H1 (cell line): ENCODE results near the gene RPS6KA2. TPM values are rescaled to one million over a fixed set of nuclear protein-coding genes. Genes with fewer than 3 reads are reported as not detected.

Source experiments
- CTCF ChIA-PET: fragments of 300-600 bp; sonication (Branson Sonifier 250); formaldehyde crosslinking; loops from one replicate; lab custom pipeline; 2021; ENCODE audit not compliant: partially characterized antibody; lab: Charles Lee
- POLR2A ChIA-PET: fragments of 300-600 bp; sonication (Branson Sonifier 250); formaldehyde crosslinking; loops from one replicate; lab custom pipeline; 2021; ENCODE audit warnings: inconsistent platforms; ENCODE audit not compliant: partially characterized antibody; lab: Charles Lee
- DNase-seq, 2 experiments: peaks; one replicate each; pipeline versions ENCODE4 v3.0.0 to v3.0.0-alpha.2; 2010 to 2022; ENCODE audit warnings: low spot score in 2 of 2, low read depth in 1 of 2, mixed read lengths in 1 of 2
- FAIRE-seq: peaks from 2 replicates; lab custom pipeline; 2011; peaks lifted over from hg19 to GRCh38; lab: Jason Lieb, UNC
- H2AFZ ChIP-seq: 2 replicates; pipeline ENCODE4 v1.8.1; 2012; ENCODE audit warnings: low read length, inconsistent platforms
- H2AK5ac ChIP-seq: 2 replicates; pipeline ENCODE4 v1.6.1; 2013; ENCODE audit warnings: low read depth, low read length
- H2BK120ac ChIP-seq: replicated peaks from 2 replicates; pipeline ENCODE3; 2013; ENCODE audit warnings: low read depth, low read length, inconsistent platforms
- H2BK12ac ChIP-seq: 2 replicates; pipeline ENCODE4 v1.6.1; 2013; ENCODE audit warnings: low read depth, low read length
- H2BK15ac ChIP-seq: 2 replicates; pipeline ENCODE4 v1.6.1; 2013; ENCODE audit warnings: low read length
- H2BK20ac ChIP-seq: 2 replicates; pipeline ENCODE4 v1.6.1; 2013; ENCODE audit warnings: low read length
- H2BK5ac ChIP-seq: 2 replicates; pipeline ENCODE4 v1.6.1; 2013; ENCODE audit warnings: low read depth, low read length
- H3K14ac ChIP-seq: 2 replicates; pipeline ENCODE4 v1.6.1; 2013; ENCODE audit warnings: inconsistent platforms; ENCODE audit not compliant: insufficient read length
- H3K18ac ChIP-seq: 2 replicates; pipeline ENCODE4 v1.6.1; 2013; ENCODE audit warnings: low read length; ENCODE audit errors: extremely low read depth
- H3K23ac ChIP-seq: 2 replicates; pipeline ENCODE4 v1.6.1; 2013; ENCODE audit warnings: inconsistent platforms; ENCODE audit not compliant: insufficient read length
- H3K23me2 ChIP-seq: 2 replicates; pipeline ENCODE4 v1.6.1; 2013; ENCODE audit warnings: low read depth, low read length
- H3K27ac ChIP-seq: 2 replicates; pipeline ENCODE4 v1.6.1; 2011; ENCODE audit warnings: low read depth, low read length, inconsistent platforms
- H3K27me3 ChIP-seq, 4 experiments: replicated peaks in 1 of 4; 1 replicate in 1 of 4; 2 replicates in 3 of 4; pipeline versions ENCODE4 v1.6.1 to v1.8.1; 2011 to 2013; ENCODE audit warnings: low read length in 3 of 4, mild to moderate bottlenecking in 3 of 4, inconsistent platforms in 2 of 4, mixed read lengths in 2 of 4, moderate library complexity in 1 of 4; ENCODE audit not compliant: control insufficient read depth in 3 of 4, insufficient read depth in 3 of 4; ENCODE audit errors: extremely low read depth in 1 of 4
- H3K36me3 ChIP-seq, 4 experiments: 2 replicates each; pipeline versions ENCODE4 v1.6.1 to v1.8.1; 2011 to 2013; ENCODE audit warnings: mild to moderate bottlenecking in 4 of 4, low read length in 3 of 4, moderate library complexity in 2 of 4, control low read depth in 1 of 4, inconsistent platforms in 1 of 4; ENCODE audit not compliant: insufficient read depth in 4 of 4, control insufficient read depth in 2 of 4
- H3K4ac ChIP-seq: replicated peaks from 2 replicates; pipeline ENCODE3; 2013; ENCODE audit warnings: low read length, low read depth, mixed read lengths, inconsistent platforms; ENCODE audit not compliant: insufficient read length
- H3K4me1 ChIP-seq, 4 experiments: replicated peaks in 1 of 4; 1 replicate in 1 of 4; 2 replicates in 3 of 4; pipeline versions ENCODE4 v1.6.1 to v1.8.1; 2011 to 2013; ENCODE audit warnings: low read length in 3 of 4, inconsistent platforms in 2 of 4, mixed read lengths in 1 of 4; ENCODE audit not compliant: insufficient read depth in 4 of 4, control insufficient read depth in 3 of 4
- H3K4me2 ChIP-seq, 2 experiments: 2 replicates each; pipeline versions ENCODE4 v1.6.1 to v1.8.1; 2011 to 2013; ENCODE audit warnings: low read depth in 2 of 2, low read length in 2 of 2, control low read depth in 1 of 2, inconsistent platforms in 1 of 2, mild to moderate bottlenecking in 1 of 2; ENCODE audit not compliant: insufficient read depth in 1 of 2
- H3K4me3 ChIP-seq, 4 experiments: fragments of 200-600, 300-600 bp in 1 of 4; sonication (generic), shearing (Covaris generic), sonication (Bioruptor Twin) in 1 of 4; 2 replicates each; pipeline versions ENCODE4 v1.5.1 to v1.8.1; 2011 to 2016; ENCODE audit warnings: low read length in 4 of 4, low read depth in 3 of 4, control low read depth in 2 of 4, inconsistent platforms in 2 of 4, mild to moderate bottlenecking in 2 of 4, mixed read lengths in 1 of 4, moderate library complexity in 1 of 4; ENCODE audit not compliant: insufficient read depth in 2 of 4; ENCODE audit errors: extremely low read depth in 1 of 4
- H3K56ac ChIP-seq: replicated peaks from 2 replicates; pipeline ENCODE3; 2013; ENCODE audit warnings: low read depth, mild to moderate bottlenecking, mixed read lengths, low read length, inconsistent platforms; ENCODE audit not compliant: insufficient read length
- H3K79me1 ChIP-seq: 2 replicates; pipeline ENCODE4 v1.6.1; 2013; ENCODE audit warnings: low read depth, low read length, control low read depth
- H3K79me2 ChIP-seq, 2 experiments: 2 replicates each; pipeline versions ENCODE4 v1.6.1 to v1.8.1; 2012 to 2013; ENCODE audit warnings: low read length in 2 of 2, mild to moderate bottlenecking in 2 of 2, inconsistent platforms in 1 of 2; ENCODE audit not compliant: insufficient read depth in 2 of 2, control insufficient read depth in 1 of 2
- H3K9ac ChIP-seq, 4 experiments: replicated peaks in 1 of 4; 1 replicate in 1 of 4; 2 replicates in 3 of 4; pipeline versions ENCODE4 v1.6.1 to v1.8.1; 2011 to 2013; ENCODE audit warnings: low read depth in 3 of 4, low read length in 3 of 4, control low read depth in 2 of 4, mild to moderate bottlenecking in 2 of 4, moderate library complexity in 2 of 4, inconsistent platforms in 1 of 4; ENCODE audit errors: extremely low read depth in 1 of 4
- H3K9me3 ChIP-seq, 2 experiments: 2 replicates each; pipeline versions ENCODE4 v1.6.1 to v1.8.1; 2012 to 2013; ENCODE audit warnings: mild to moderate bottlenecking in 2 of 2, moderate library complexity in 2 of 2, control low read depth in 1 of 2, inconsistent platforms in 1 of 2, low read depth in 1 of 2, low read length in 1 of 2, mixed read lengths in 1 of 2; ENCODE audit not compliant: insufficient read depth in 2 of 2
- H4K20me1 ChIP-seq, 2 experiments: replicated peaks in 1 of 2; 2 replicates each; pipeline versions ENCODE3 to v1.8.1; 2011 to 2013; ENCODE audit warnings: inconsistent platforms in 2 of 2, low read length in 2 of 2, mild to moderate bottlenecking in 1 of 2; ENCODE audit not compliant: insufficient read depth in 2 of 2, control insufficient read depth in 1 of 2
- H4K5ac ChIP-seq: 2 replicates; pipeline ENCODE4 v1.6.1; 2013; ENCODE audit warnings: low read length, low read depth, mixed read lengths, inconsistent platforms; ENCODE audit not compliant: insufficient read length
- H4K8ac ChIP-seq: 2 replicates; pipeline ENCODE4 v1.8.0; 2013; ENCODE audit warnings: mild to moderate bottlenecking, moderate library complexity, low read length, inconsistent platforms; ENCODE audit not compliant: insufficient read depth; ENCODE audit errors: extremely low read depth
- H4K91ac ChIP-seq: replicated peaks from 2 replicates; pipeline ENCODE3; 2013; ENCODE audit warnings: low read length, mixed read lengths, inconsistent platforms; ENCODE audit not compliant: insufficient read length
- BRCA1 ChIP-seq: IDR thresholded peaks from 2 replicates; pipeline ENCODE4 v1.6.1; 2012; ENCODE audit warnings: low read depth, low read length, improper control_type of control experiment
- CBX5 ChIP-seq: fragments of 300-800, 300-1000 bp; sonication (generic); IDR thresholded peaks from 2 replicates; pipeline ENCODE4 v1.7.1; 2016; ENCODE audit warnings: antibody characterized with exemption, low read length, low read depth
- CEBPB ChIP-seq: IDR thresholded peaks from 2 replicates; pipeline ENCODE4 v1.6.1; 2012; ENCODE audit warnings: low read depth, low read length
- CHD2 ChIP-seq: IDR thresholded peaks from 2 replicates; pipeline ENCODE4 v1.6.1; 2012; ENCODE audit warnings: low read length, improper control_type of control experiment
- CTBP2 ChIP-seq: IDR thresholded peaks from 2 replicates; pipeline ENCODE4 v1.7.0; 2011; ENCODE audit warnings: borderline replicate concordance, mild to moderate bottlenecking, moderate library complexity, mixed read lengths, low read length; ENCODE audit not compliant: insufficient read depth, insufficient read length
- EGR1 ChIP-seq: IDR thresholded peaks from 2 replicates; pipeline ENCODE4 v1.6.1; 2011; ENCODE audit warnings: low read depth, low read length, borderline replicate concordance
- EZH2 ChIP-seq: fragments of 200-600 bp; sonication (generic); IDR thresholded peaks from 2 replicates; pipeline ENCODE4 v1.7.1; 2012; ENCODE audit warnings: low read depth, mild to moderate bottlenecking, moderate library complexity, low read length, inconsistent platforms; ENCODE audit not compliant: severe bottlenecking
- FOSL1 ChIP-seq: IDR thresholded peaks from 2 replicates; pipeline ENCODE4 v1.6.1; 2011; ENCODE audit warnings: mild to moderate bottlenecking, low read depth, low read length, moderate library complexity; ENCODE audit not compliant: insufficient read depth
- GABPA ChIP-seq: IDR thresholded peaks from 2 replicates; pipeline ENCODE4 v1.6.1; 2011; ENCODE audit warnings: mild to moderate bottlenecking, low read length, moderate library complexity, borderline replicate concordance; ENCODE audit not compliant: insufficient read depth
- HDAC2 ChIP-seq, 2 experiments: fragments of 300-600 bp in 1 of 2; sonication (generic) in 1 of 2; IDR thresholded peaks; 2 replicates each; pipeline ENCODE4 v1.6.1; 2011 to 2012; ENCODE audit warnings: low read depth in 2 of 2, low read length in 2 of 2, mild to moderate bottlenecking in 2 of 2, moderate library complexity in 2 of 2, borderline replicate concordance in 1 of 2, inconsistent platforms in 1 of 2
- RBBP5 ChIP-seq: IDR thresholded peaks from 2 replicates; pipeline ENCODE4 v1.7.1; 2012; ENCODE audit warnings: low read depth, mild to moderate bottlenecking, inconsistent platforms, low read length, moderate library complexity, borderline replicate concordance
- RFX5 ChIP-seq: IDR thresholded peaks from 2 replicates; pipeline ENCODE4 v1.6.1; 2011; ENCODE audit warnings: low read depth, low read length, improper control_type of control experiment, borderline replicate concordance
- SP2 ChIP-seq: IDR thresholded peaks from 2 replicates; pipeline ENCODE4 v1.6.1; 2012; ENCODE audit warnings: mild to moderate bottlenecking, low read length, inconsistent platforms
- WGBS, 2 experiments: shearing (Covaris generic) in 1 of 2; methylation state at CpG; one replicate each; pipeline versions ENCODE4 v1.1.6 to v1.1.7; 2013 to 2015; ENCODE audit warnings: low lambda C conversion rate in 2 of 2, mixed read lengths in 2 of 2, inconsistent platforms in 1 of 2, low coverage in 1 of 2, missing lambda C conversion rate in 1 of 2; ENCODE audit not compliant: insufficient replicate concordance in 2 of 2, insufficient coverage in 1 of 2, insufficient read length in 1 of 2; ENCODE audit errors: extremely low coverage in 1 of 2, missing lambda C conversion rate in 1 of 2; 5-methylcytosine and 5-hydroxymethylcytosine counted together
- polyA plus RNA-seq, 7 experiments: library from polyadenylated mRNA; depleted of rRNA in 3 of 7; stranded (reverse) in 5 of 7; unstranded in 2 of 7; fragments of >200 nt in 5 of 7; fragments of 200-250 nt in 2 of 7; gene quantifications; 1 replicate in 5 of 7; 2 replicates in 1 of 7; 4 replicates in 1 of 7; pipeline versions ENCODE4 v1.2.1 to v1.2.3, GENCODE V29; 2011 to 2013; ENCODE audit warnings: missing spikeins in 2 of 7, mixed read lengths in 2 of 7
- total RNA-seq: library from RNA; stranded (reverse); fragmentation: NEBNext Ultra II Directional; extraction: Animal tissue kit (Norgen Biotek cat#: 25700); gene quantifications from 2 replicates; pipeline ENCODE4 v1.2.1, GENCODE V29; 2021

Gene RPS6KA2
- total and polyA plus RNA-seq, 2 of the 8 experiments (the other 6 are each of a cell fraction or from before 2014, with no cell fraction given), result 8.8 to 25.7 TPM

DNA sequence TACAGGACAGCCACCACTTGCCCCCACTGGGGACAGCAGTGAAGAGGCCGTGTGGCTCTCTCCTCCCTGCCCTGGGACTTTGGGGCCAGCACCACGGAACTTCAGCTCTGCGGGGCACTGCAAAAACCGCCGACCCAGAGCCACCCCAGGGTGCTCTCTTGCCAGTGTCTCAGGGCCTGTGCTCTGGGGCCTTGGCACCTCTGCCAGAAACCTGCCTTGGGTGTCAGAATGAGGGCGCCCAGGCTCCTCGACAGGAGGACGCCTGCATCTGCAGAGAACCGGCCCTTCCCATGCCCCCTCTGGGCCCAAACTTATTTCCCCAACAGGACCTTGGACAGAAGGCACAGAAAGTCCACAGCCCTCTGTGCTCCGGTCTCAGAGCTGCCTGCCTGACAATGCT lies 167.1 kb downstream of the RPS6KA2 start:
- H2BK20ac ChIP-seq, result no peak overlapping the region
- no peak overlapping the region for H2AFZ ChIP-seq

More for the DNA sequence above, 167.1 kb downstream of the RPS6KA2 start:
- Histone ChIP-seq H3K27me3 (no peaks in the 10 kb centered on the region), H3K4me3 (no peak overlapping the region), H4K5ac (no peak overlapping the region), H4K20me1 (peaks cover 0 to 5% of the 10 kb centered on the region in 2 experiments), H3K23me2 (no peaks in the 10 kb centered on the region), H4K91ac (no peak overlapping the region), H3K79me1 (no peaks in the 10 kb centered on the region), H3K27ac (no peak overlapping the region), H4K8ac (no peak overlapping the region), H3K36me3 (peaks cover 0 to 6% (median 0%) of the 10 kb centered on the region in 4 experiments; a peak in 2 of 8 replicates), H2BK12ac (no peak overlapping the region), H3K9ac (no peak overlapping the region), H3K18ac (no peak overlapping the region), H2AK5ac (no peak overlapping the region), H3K79me2 (no peaks in the 10 kb centered on the region), H3K23ac (no peak overlapping the region), H3K56ac (no peak overlapping the region), H3K9me3 (no peaks in the 10 kb centered on the region), H2BK15ac (no peak overlapping the region), H3K4me1 (peaks cover 0 to 3% (median 1%) of the 10 kb centered on the region in 4 experiments; a peak in 1 of 7 replicates), H3K4me2 (no peak overlapping the region), H3K4ac (no peak overlapping the region), H2BK120ac (no peak overlapping the region), H3K14ac (no peak overlapping the region), H2BK5ac (no peak overlapping the region)
- TF ChIP-seq CEBPB, result no peak
- TF ChIP-seq CBX5, result no peak
- TF ChIP-seq FOSL1, result no peak
- no peak for TF ChIP-seq RBBP5
- TF ChIP-seq BRCA1, result no peak
- no peak for TF ChIP-seq SP2
- TF ChIP-seq EZH2, result no peak
- no peak for TF ChIP-seq CHD2
- no peak for TF ChIP-seq HDAC2 (IDR thresholded peaks at IDR 0.05; ENCODE audit: borderline replicate concordance in 1 of 2, low read depth in 2 of 2, low read length in 2 of 2)
- no peak for TF ChIP-seq GABPA
- TF ChIP-seq RFX5, result no peak
- no peak for TF ChIP-seq EGR1
- TF ChIP-seq CTBP2, result no peak
- FAIRE-seq, result no peak
- WGBS, 2 experiments, result 88% methylated on average over 9 of the region's 10 CpGs; no CpG with 5 or more reads in 1 of the 2 experiments
- no peak for DNase-seq
- ChIA-PET CTCF (no interaction called here), POLR2A (interaction anchor here (0.6 kb wide), 1 partner anchor 17 kb away, joined by 4 read pairs; no protein-coding TSS in a partner anchor)
